Left ventricle myocardium inferior (tissue), 1 donor: ENCODE data around the gene HK3. TPM values are rescaled to one million over a fixed set of nuclear protein-coding genes. Genes with fewer than 3 reads are reported as not detected.

Source experiments
- DNase-seq: peaks from one replicate; pipeline ENCODE4 v3.0.0-alpha.2; 2020
- H3K27ac ChIP-seq: fragments of 200-600 bp; replicated peaks from 2 replicates; pipeline ENCODE4 v1.8.0; 2021
- H3K27me3 ChIP-seq: fragments of 200-600 bp; 2 replicates; pipeline ENCODE4 v1.8.0; 2021; ENCODE audit warnings: low read depth
- H3K36me3 ChIP-seq: fragments of 200-600 bp; 2 replicates; pipeline ENCODE4 v1.8.0; 2021
- H3K4me1 ChIP-seq: fragments of 200-600 bp; 2 replicates; pipeline ENCODE4 v1.8.0; 2021
- H3K4me3 ChIP-seq: fragments of 200-600 bp; 2 replicates; pipeline ENCODE4 v1.8.0; 2021; ENCODE audit warnings: mild to moderate bottlenecking, moderate library complexity
- H3K9me3 ChIP-seq: fragments of 200-600 bp; replicated peaks from 2 replicates; pipeline ENCODE4 v1.8.0; 2021
- CTCF ChIP-seq: fragments of 200-600 bp; IDR thresholded peaks from 2 replicates; pipeline ENCODE4 v1.8.0; 2021; ENCODE audit warnings: antibody characterized with exemption, mild to moderate bottlenecking, borderline replicate concordance
- intact Hi-C: fragments of 100-400 bp; cut with micrococcal nuclease; formaldehyde crosslinking; loops from one replicate; pipeline ENCODE4 v1.11.0; 2022
- total RNA-seq: library from RNA; stranded (reverse); fragmentation: NEBNext Ultra II Directional; extraction: Animal tissue kit (Norgen Biotek cat#: 25700); gene quantifications from one replicate; pipeline ENCODE4 v1.2.1, GENCODE V29; 2021
- donor health status: DM: no; HTN: yes; CAD: no; lungs with severe emphysema.

HK3 gene
- total RNA-seq, 1 donor from 2014 or later = 3.5 TPM

- intact Hi-C loops = no loop called here
- peaks cover 21% of the 10 kb centered on the region for H3K27me3 ChIP-seq
- no peak for TF ChIP-seq CTCF
- no peaks in the 10 kb centered on the region for H3K9me3 ChIP-seq
- no peak overlapping the region for H3K4me3 ChIP-seq
- H3K27ac ChIP-seq = no peak overlapping the region
- H3K36me3 ChIP-seq = no peaks in the 10 kb centered on the region
- DNase-seq = no peak
- no peaks in the 10 kb centered on the region for H3K4me1 ChIP-seq
Observed at GRCh38 chr5:176882567-176882903, 16.6 kb downstream of the HK3 start.

GRCh38 chr5:176881816-176882566, 17.2 kb downstream of the HK3 start:
- Histone ChIP-seq H3K4me1 (no peaks in the 10 kb centered on the region), H3K9me3 (no peaks in the 10 kb centered on the region), H3K27ac (no peak overlapping the region), H3K27me3 (peaks cover 27% of the 10 kb centered on the region), H3K4me3 (no peak overlapping the region), H3K36me3 (no peaks in the 10 kb centered on the region)
- intact Hi-C loops = no loop called here
- TF ChIP-seq CTCF = no peak
- DNase-seq = no peak

- DNase-seq = no peak
- no peak for TF ChIP-seq CTCF
- H3K4me1 ChIP-seq = no peaks in the 10 kb centered on the region
Observed at GRCh38 chr5:176881021-176881749, 18.0 kb downstream of the HK3 start.

GRCh38 chr5:176880366-176881020, 18.7 kb downstream of the HK3 start:
- H3K27me3 ChIP-seq = peaks cover 41% of the 10 kb centered on the region
- no peaks in the 10 kb centered on the region for H3K4me1 ChIP-seq
- H3K36me3 ChIP-seq = no peaks in the 10 kb centered on the region
- no peaks in the 10 kb centered on the region for H3K9me3 ChIP-seq
- H3K27ac ChIP-seq = no peak overlapping the region
- TF ChIP-seq CTCF = no peak
- DNase-seq = no peak
- intact Hi-C loops = no loop called here
- no peak overlapping the region for H3K4me3 ChIP-seq

More at GRCh38 chr5:176881021-176881749, 18.0 kb downstream of the HK3 start:
- Histone ChIP-seq H3K36me3 (no peaks in the 10 kb centered on the region), H3K27ac (no peak overlapping the region), H3K9me3 (no peaks in the 10 kb centered on the region), H3K27me3 (peaks cover 35% of the 10 kb centered on the region), H3K4me3 (no peak overlapping the region)
- intact Hi-C loops = no loop called here

GRCh38 chr5:176879663-176880361, 19.3 kb downstream of the HK3 start:
- Histone ChIP-seq H3K4me3 (no peak overlapping the region), H3K27me3 (peaks cover 48% of the 10 kb centered on the region), H3K36me3 (no peaks in the 10 kb centered on the region), H3K4me1 (no peaks in the 10 kb centered on the region), H3K9me3 (no peaks in the 10 kb centered on the region), H3K27ac (no peak overlapping the region)
- no peak for TF ChIP-seq CTCF
- DNase-seq = no peak
- intact Hi-C loops = no loop called here
